GM12873 (cell line): ENCODE data around the gene SERINC2.

Experiments used
- TF ChIP-seq, protein P1 (sequence below): IDR thresholded peaks from 2 replicates; pipeline ENCODE4 v1.5.1; 2012; ENCODE audit warnings: low read depth, mild to moderate bottlenecking, moderate library complexity, low read length, control low read depth; ENCODE audit not compliant: insufficient read depth; ENCODE audit errors: missing control alignments

The SERINC2 gene

DNA sequence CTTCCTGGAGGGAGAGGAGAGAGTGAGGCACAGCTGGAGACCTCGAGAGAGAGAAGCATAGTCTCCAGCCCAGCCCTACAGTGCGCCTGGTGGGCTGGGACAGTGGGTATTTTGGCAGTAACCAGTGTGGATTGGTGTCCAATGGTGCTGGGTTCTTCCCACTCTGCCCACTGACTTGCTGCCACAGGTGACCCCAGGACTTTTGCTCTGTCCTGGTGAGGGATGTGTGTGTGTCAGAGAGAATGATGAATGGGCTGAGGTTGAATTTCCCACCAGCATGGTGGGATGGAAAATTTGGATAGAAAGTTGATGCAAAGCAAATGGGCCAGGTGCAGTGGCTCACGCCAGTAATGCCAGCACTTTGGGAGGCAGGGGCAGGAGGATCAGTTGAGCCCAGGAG, 26.3 kb downstream of the SERINC2 start:
- TF ChIP-seq, protein P1, sequence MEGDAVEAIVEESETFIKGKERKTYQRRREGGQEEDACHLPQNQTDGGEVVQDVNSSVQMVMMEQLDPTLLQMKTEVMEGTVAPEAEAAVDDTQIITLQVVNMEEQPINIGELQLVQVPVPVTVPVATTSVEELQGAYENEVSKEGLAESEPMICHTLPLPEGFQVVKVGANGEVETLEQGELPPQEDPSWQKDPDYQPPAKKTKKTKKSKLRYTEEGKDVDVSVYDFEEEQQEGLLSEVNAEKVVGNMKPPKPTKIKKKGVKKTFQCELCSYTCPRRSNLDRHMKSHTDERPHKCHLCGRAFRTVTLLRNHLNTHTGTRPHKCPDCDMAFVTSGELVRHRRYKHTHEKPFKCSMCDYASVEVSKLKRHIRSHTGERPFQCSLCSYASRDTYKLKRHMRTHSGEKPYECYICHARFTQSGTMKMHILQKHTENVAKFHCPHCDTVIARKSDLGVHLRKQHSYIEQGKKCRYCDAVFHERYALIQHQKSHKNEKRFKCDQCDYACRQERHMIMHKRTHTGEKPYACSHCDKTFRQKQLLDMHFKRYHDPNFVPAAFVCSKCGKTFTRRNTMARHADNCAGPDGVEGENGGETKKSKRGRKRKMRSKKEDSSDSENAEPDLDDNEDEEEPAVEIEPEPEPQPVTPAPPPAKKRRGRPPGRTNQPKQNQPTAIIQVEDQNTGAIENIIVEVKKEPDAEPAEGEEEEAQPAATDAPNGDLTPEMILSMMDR = no peak

GRCh38 chr1:31441073-31441472, 28.1 kb downstream of the SERINC2 start:
- TF ChIP-seq, protein P1 = no peak

- TF ChIP-seq, protein P1 = no peak
Observed at GRCh38 chr1:31441558-31441957, 28.5 kb downstream of the SERINC2 start.

DNA sequence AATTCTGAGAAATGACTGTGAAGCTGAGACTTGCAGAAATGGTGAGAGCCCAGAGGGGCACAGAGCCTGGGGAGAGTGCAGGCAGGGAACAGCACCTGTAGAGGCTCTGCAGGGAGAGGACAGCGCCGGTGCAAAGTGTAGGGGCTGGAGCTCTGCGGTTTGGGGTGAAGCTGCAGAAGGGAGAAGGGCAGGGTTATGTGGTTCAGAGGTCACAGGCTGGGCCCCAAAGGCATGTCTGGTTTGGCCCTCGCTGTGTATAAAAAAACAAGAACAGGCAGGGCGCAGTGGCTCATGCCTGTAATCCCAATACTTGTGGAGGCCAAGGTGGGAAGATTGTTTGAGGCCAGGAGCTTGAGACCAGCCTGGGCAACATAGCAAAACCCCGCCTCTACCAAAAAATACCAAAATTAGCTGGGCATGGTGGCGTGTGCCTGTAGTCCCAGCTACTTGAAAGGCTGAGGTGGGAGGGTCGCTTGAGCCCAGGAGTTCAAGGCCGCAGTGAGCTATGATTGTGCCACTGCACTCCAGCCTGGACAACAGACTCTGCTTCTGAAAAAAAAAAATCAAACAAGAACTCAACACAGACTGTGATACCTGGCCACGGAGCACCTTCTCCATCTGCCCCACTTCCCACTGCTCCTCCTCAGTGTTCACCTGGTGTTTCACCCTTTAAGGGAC, 29.1 kb downstream of the SERINC2 start:
- TF ChIP-seq, protein P1 = no peak

- TF ChIP-seq, protein P1 = no peak
Observed at GRCh38 chr1:31442648-31442994, 29.6 kb downstream of the SERINC2 start.

- TF ChIP-seq, protein P1 = no peak
Observed at GRCh38 chr1:31443673-31444072, 30.7 kb downstream of the SERINC2 start.

DNA sequence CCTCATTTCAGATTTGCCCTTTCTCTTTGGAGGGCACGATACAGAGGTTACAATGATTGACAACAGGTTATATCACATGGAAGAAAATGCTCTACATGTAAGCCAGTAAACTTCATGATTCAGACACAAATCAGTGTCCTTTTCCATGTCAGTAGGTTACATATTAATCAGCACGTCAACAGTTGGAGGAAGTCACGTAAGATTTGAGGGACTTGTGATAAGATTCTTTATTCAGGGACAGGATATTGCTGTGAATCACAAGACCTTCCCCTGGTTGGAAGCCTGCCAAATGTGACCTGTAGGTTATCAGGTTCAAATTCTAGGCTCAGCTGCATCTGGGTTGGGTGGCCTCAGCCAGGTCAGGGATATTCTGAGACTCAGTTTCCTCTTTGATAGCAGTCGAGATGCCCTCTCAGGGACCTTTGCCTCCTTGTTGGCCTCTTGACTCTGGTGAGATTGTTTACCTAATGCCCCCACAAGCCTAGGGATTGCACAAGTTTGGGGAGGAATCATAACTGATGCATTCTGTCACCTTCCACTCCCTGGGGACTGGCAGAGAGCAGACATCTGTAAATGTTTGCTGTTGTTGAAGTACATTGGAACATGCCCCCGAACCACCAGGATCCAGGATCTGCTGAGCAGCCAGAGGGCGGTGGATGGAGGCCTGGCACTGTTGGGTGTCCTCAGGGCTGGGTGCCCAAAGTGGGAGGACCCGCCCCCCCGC, 31.9 kb downstream of the SERINC2 start:
- TF ChIP-seq, protein P1 = no peak
